Activated CD4-positive, CD25-positive, alpha-beta regulatory T cell treated with anti-CD3 and anti-CD28 coated beads, Interleukin-2, amount 50 U/mL, for 24 hours (primary cell): Measurements from ENCODE around the gene RAP1B.
A peak's percentile ranks its signal among the peaks of the same experiment; 100 is the strongest.
"Not testable (repeated sequence)": the region's sequence is repeated elsewhere in the genome, so short reads cannot be mapped to it uniquely, and the experiment has no call there.

Experiments
- ATAC-seq, 2 donors: fragments of 150-1000 bp; cut with Tn5 transposase; one replicate each; pipeline ENCODE4 v1.10.0; 2021; ENCODE audit warnings: mild to moderate bottlenecking in 1 of 2, moderate library complexity in 1 of 2

RAP1B gene

DNA sequence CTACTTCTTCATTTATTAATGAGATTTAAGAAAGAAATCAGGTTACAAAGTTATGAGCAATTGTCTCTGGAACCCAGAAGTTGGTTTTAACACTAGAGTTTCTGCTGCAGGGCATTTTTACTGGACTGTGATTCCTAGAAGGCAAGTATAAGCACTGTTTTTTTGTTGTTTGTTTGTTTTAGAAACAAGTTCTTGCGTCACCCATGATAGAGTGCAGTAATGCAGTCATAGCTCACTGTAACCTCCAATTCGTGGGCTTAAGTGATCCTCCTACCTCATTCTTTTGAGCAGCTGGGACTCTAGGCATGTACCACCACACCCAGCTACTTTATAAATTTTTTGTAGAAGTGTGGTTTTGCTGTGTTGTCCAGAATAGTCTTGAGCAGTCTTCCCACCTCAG is 25.6 kb downstream of the RAP1B start:
- ATAC-seq = no peak

DNA sequence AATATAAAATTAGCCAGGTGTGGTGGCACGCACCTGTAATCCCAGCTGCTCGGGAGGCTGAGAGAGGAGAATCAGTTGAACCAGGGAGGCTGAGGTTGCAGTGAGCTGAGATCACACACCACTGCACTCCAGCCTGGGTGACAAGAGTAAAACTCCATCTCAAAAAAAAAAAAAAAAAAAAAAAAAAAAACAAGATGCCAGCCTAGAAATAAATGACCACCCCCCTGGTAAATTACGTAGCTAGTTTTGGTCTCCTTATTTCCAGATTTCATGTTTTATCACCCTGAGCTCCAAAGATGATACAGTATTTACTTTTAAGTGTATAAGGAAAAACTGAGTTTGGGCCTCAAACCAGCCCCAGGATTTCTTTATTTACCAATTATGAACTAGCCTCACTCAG is 26.7 kb downstream of the RAP1B start:
- not testable (repeated sequence) for ATAC-seq

DNA sequence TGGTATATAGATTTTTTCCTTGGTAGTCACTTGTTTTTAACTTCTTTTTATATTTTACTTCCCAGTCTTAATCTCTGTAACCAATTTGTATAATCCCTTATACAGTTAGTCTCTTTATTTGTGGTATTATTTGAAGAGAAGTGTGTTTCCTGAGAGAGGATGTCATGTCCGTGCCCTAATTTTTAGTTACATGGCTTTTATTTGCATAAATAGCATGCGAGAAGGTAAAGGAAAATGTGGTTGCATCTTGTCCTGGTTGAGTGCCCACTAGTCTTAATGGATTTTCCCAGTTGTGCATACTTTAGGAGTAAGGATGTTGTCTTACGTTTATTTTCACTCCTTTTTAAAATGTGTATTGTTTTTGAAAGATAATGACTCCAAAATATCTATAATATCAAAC is 27.5 kb downstream of the RAP1B start:
- ATAC-seq = no peak

DNA sequence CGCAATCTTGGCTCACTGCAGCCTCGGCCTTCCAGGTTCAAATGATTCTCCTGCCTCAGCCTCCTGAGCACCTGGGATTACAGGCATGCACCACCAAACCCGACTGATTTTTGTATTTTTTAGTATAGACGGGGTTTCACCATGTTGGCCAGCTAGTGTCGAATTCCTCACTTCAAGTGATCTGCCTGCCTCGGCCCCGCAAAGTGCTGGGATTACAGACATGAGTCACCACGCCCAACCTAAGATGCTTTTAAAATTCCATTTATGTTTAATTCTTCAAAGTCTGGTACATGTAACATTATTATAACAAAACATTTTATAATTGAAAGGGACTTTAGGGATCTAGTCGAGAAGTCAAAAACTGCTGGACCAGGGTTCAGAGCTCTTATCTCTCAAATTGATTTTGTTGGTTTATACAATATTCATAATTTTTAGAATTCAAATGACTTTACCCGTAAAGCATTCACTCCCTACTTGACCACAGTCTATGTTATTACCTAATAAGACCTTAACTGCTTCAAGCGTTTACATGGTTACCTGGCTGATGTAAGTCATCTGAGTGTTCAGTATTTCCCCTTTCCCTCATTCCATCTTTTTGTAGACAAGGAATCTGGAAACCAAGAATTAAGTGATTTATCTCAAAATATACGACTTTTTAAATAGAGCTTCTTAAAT is 28.2 kb downstream of the RAP1B start:
- no peak for ATAC-seq

GRCh38 chr12:68639396-68639767 is 28.7 kb downstream of the RAP1B start:
- no peak for ATAC-seq

DNA sequence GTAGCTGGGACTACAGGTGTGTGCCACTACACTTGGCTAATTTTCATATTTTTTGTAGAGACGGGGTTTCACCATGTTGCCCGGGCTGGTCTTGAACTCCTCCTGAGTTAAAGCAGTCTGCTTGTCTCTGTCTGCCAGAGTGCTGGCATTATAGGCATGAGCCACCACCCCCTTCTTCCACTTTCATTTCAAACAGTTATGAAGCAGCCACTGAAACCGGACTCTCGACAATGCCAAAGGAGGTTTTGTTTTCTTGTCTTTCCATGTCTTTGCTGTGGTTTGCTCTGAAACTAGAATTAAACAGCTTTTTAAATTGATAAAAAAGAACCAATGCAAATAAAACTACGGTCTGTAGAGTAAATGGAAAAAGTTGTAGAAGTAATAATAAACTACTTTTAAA is 30.4 kb downstream of the RAP1B start:
- peak; percentile 90 for ATAC-seq

DNA sequence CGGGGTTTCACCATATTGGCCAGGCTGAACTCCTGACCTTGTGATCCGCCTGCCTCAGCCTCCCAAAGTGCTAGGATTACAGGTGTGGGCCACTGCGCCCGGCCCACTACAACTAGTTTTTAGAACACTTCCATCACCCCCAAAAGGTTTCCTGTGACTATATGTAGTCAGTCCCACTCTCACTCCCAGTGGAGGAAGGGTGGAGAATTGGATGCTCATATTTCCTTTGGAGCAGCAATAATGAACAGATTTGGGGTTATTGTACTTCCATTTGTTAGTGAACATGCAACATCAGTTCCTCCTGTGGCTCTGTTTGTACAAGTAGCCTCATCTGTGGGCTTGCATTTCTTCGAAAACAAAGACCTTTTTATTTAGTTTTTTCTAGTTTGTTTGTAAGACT is 35.8 kb downstream of the RAP1B start:
- ATAC-seq = no peak

DNA sequence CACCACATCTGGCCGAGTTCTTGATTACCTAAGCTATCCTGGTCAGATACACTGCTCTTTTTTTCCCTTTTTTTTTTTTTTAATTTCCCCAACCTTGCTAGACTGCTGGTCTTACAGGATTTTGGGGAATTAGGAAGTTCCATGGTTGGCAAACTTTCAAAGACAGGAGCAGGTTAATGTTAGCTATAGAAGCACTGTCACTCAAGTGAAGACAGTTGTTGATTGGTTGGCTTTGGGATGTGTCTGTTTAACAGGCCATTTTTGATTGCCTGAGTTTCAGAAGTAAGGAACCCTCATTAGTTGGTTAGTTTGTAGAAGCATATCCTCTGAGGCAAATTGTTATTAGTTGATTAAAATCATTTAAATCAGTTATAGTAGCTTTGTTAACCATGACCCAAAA is 36.8 kb downstream of the RAP1B start:
- no peak for ATAC-seq

- peak; percentile 64 to 89 for ATAC-seq
Observed at GRCh38 chr12:68648179-68648578, 37.5 kb downstream of the RAP1B start.

DNA sequence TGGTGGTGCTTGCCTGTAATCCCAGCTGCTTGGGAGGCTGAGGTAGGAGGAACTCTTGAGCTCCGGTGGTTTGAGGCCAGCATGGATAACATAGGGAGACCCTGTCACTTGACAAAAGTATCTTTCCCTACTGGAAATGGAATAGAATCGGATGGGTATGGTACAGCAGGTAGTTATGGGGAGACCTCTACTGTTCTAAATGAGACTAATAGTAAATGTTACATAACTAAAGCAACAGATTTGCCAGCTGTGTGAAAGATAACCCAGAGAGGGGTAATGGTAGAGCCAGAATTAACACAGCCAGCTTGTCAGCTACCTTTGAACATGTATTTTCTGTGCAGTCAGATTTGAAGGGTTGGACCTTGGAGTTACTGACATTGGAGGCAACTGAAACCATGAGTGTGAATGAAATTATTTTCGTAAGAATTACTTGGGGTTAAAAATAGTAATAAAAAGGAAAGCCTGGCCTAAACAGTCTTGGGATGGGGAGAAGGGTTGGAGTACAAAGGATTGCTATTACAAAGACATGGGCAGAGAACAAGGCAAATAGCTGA is 54.4 kb downstream of the RAP1B start:
- ATAC-seq = no peak

- ATAC-seq = no peak
Observed at GRCh38 chr12:68667291-68667690, 56.6 kb downstream of the RAP1B start.

DNA sequence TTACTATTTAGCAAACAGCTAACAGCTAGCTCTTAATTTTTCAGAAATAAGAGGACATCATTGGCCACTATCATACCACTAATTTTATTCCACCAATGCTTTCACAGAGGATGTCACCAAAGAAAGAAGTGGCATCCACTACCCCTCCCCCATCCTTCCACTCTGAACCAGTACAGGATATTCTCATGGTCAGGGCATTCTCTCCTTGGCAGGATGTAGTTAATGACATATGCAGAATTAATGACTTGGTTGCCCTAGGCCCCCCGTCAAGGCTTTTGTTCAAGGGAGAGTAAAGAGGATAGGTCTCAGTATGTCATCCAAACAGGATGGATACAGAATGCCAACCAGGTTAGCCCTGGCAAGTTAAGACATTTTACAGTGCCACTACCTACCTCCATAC is 57.2 kb downstream of the RAP1B start:
- ATAC-seq = no peak

DNA sequence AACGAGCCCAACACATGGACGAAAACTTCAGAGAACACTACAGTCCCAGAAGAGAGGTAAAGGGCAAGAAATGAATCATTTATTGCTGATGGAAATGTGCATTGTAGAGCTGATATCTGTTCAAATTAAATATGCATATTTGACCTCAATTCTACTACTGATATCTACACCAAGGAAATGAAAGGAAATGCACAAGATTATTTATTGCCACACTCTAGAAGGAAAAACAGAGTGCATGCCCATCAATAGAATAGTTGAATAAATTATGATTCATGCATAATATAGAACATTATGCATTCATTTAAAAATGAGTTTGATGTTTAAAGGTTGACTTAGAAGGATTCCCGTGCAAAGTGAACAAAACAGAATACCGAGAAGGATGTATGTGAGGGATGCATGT is 60.5 kb downstream of the RAP1B start:
- no peak for ATAC-seq

- ATAC-seq = peak; percentile 40 to 51
Observed at GRCh38 chr12:68673788-68674187, 63.1 kb downstream of the RAP1B start.

DNA sequence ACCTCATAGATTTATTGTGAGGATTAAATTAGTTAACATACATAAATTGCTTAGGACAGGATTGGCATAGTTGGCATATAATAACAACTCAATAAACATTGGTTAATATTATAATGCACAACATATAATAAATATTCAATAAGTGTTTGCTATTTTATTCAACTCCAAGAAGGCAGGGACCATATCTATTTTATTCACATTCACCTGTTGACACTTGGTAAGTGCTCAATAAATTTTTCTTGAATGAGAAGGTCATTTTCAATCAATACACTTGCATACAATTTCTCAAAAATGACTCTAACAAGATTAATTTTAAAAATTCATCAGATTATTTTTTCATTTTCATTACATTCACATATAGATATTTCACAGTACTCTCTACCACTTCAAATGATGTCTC is 63.7 kb downstream of the RAP1B start:
- ATAC-seq = no peak

- ATAC-seq = peak; percentile 51 to 66
Observed at GRCh38 chr12:68675101-68675842, 64.6 kb downstream of the RAP1B start.

DNA sequence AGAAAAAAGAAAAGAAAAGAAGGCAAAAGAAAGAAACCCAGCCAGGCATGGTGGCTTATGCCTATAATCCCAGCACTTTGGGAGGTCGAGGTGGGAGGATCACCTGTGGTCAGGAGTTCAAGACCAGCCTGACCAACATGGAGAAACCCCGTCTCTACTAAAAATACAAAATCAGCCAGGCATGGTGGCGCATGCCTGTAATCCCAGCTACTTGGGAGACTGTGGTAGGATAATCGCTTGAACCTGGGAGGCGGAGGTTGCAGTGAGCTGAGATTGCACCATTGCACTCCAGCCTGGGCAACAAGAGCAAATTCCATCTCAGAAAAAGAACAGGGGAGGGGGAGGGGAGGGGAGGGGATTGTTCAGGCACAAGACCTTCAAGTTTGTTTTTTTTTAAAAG is 66.2 kb downstream of the RAP1B start:
- not testable (repeated sequence) for ATAC-seq

- ATAC-seq = no peak
Observed at GRCh38 chr12:68686262-68686594, 75.5 kb downstream of the RAP1B start.

DNA sequence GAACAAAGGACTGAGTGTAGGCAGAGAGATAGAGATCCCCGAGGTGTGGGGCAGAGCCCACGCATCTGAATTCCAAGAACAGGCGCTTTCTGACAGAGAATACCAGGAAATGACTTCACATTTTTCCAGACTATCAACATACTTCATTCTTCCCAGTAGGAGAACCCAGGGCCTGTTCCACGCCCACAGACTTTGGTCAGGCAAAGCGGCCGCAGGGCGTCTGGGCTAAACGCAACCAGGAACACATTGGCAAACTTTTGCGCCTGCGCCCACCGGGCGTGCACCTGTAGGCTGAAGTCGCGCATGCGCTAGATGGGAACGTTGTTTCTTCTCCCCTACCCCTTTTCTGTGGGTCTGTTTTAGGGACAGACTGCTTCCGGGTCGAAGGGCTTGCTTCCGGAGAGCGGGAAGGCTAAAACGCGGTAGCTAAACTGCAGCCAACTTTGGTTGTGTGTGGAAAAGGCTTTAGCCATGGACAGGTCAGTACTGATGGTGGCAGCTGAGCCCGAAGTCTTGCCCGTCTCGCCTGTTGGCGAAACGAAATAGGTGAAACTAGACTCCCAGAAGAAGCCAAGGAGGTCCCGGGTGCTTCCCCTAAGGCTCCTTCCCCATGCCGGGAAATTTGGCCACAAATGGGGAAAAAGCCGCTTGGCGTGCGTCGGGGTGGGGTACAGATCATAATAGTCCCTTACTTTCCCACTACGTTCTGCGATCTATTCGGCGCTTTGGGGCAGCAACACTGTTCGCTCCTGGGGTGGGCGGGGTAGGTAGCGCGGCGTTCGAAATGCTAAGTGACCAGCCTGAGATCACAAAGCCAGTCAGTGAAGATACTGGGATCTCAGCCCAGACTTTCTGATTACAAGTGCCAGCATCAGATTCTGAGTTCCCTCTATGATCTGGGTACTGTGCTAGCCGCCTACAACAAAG is 76.2 kb downstream of the RAP1B start, which contains the start of gene NUP107:
NUP107 (plus strand) TSS at position 384 of the 927 bp plus-strand sequence; CDS start at position 472, 88 bp downstream.
- ATAC-seq = peak; percentile 96 to 97

DNA sequence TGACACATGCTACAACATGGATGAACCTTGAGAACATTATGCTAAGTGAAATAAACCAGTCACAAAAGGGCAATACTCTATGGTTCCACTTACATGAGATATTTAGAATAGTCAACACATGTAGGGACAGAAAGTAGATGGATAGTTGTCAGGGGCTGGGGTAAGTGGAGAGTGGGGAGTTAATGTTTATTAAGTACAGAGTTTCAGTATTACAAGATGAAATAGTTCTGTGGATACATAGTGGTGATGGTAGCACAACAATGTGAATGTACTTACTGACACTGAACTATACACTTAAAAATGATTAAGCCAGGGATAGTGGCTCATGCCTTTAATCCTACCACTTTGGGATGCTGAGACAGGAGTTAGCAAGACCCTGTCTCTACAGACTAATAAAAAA is 84.8 kb downstream of the RAP1B start:
- no peak for ATAC-seq

DNA sequence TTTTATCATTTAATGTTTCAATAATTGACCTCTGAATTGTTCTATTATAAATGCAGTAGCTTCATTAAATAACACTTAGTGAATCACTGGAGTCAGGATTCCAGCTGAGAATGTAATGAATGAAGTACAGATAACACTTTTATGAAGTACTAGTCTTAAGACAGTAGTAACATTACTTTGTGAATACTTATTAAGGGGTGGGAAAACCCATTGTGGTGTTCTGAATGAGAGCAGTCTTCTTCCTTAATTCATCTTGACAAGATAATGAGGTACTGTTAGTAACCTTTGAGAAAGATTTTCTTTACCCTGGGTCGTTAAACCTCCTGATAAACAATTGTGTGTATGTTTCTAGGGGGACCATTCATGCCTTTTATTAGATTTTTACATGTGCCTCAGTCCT is 88.8 kb downstream of the RAP1B start:
- no peak for ATAC-seq
